ENCODE data around the gene CHCHD6. TPM values are rescaled to one million over a fixed set of nuclear protein-coding genes. Genes with fewer than 3 reads are reported as not detected.
A peak's percentile ranks its signal among the peaks of the same experiment; 100 is the strongest.

CHCHD6 gene
- total and polyA plus RNA-seq, 2 donors (not counting 3 experiments of a cell fraction or from before 2014, with no cell fraction given): 8.4 to 10.1 TPM

DNA sequence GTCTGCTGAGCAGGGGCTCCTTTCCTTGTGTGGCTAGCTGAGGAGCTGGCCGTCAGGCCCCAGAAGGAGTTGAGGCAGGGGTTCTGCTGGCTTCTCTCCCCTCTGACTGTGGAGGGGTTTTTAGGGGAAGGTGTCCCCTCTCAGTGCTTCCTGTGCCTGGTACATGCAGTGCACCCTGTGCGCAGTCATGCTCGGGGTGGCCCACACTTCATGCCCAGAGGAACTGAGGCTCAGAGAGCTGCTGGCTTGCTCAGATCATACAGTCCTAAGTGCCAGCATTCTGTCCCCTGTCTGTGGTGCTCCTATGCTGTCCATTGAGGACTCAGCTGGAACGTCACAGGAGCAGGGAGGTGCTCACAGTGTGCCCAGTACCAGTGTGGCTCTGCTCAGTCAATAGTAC is 211.0 kb downstream of the CHCHD6 start:
- Histone ChIP-seq H3K27me3 (ENCODE audit: control insufficient read depth in 2 of 2, insufficient read depth in 2 of 2, low read length in 2 of 2) (peaks cover 32 to 36% of the 10 kb centered on the region in 2 experiments), H2AFZ (ENCODE audit: low read depth, low read length) (no peak overlapping the region), H3K4me3 (replicated peaks in 1 of 3; ENCODE audit: insufficient read depth in 1 of 3, low read depth in 1 of 3, low read length in 3 of 3) (no peak overlapping the region), H3K9me1 (replicated peaks; ENCODE audit: control insufficient read depth, extremely low read depth, insufficient read depth, low read length) (no peaks in the 10 kb centered on the region), H3K79me2 (ENCODE audit: control insufficient read depth, insufficient read depth, low read length) (no peaks in the 10 kb centered on the region), H3K4me2 (ENCODE audit: insufficient read depth, low read length) (no peak overlapping the region), H3K9ac (replicated peaks; ENCODE audit: extremely low read depth, insufficient read depth, low read length) (no peak overlapping the region), H3K4me1 (ENCODE audit: control insufficient read depth, extremely low read depth, insufficient read depth, low read length) (peaks cover 21% of the 10 kb centered on the region), H3K9me3 (replicated peaks; ENCODE audit: control insufficient read depth, insufficient read depth, low read length) (no peaks in the 10 kb centered on the region), H4K20me1 (replicated peaks; ENCODE audit: control insufficient read depth, extremely low read depth, insufficient read depth, low read length) (no peaks in the 10 kb centered on the region), H3K36me3 (ENCODE audit: control insufficient read depth in 2 of 2, extremely low read depth in 1 of 2, insufficient read depth in 2 of 2, low read length in 2 of 2) (no peaks in the 10 kb centered on the region), H3K27ac (ENCODE audit: insufficient read depth, low read depth, low read length) (no peak overlapping the region)
- DNase-seq (ENCODE audit: low read depth, low spot score) (no peak), FAIRE-seq (no peak)
- BruUV-seq (replicated peaks): no TSS peak
- TF ChIP-seq EZH2 (IDR thresholded peaks at IDR 0.05; ENCODE audit: borderline replicate concordance, low read depth, low read length, severe bottlenecking) (peak; percentile 52), CTCF (IDR thresholded peaks at IDR 0.05; ENCODE audit: extremely low read depth in 1 of 2, insufficient read depth in 1 of 2, low read depth in 1 of 2, low read length in 2 of 2) (no peak)
- ChIA-PET POLR2A (no interaction called here), CTCF (interaction anchor here (0.6 to 1.7 kb wide), 3 partner anchors 13 to 163 kb away, joined by 3 to 7 read pairs (median 4); no protein-coding TSS in a partner anchor)
- dilution Hi-C loops (cut with MboI; ENCODE audit: extremely low pct_ligation_motif_present, low sequenced_read_pairs) (no loop called here), intact Hi-C loops (cut with micrococcal nuclease) (loop anchor here (10.0 kb wide), 1 partner anchor 440 kb away; the partner anchor contains the start of gene ZXDC)

DNA sequence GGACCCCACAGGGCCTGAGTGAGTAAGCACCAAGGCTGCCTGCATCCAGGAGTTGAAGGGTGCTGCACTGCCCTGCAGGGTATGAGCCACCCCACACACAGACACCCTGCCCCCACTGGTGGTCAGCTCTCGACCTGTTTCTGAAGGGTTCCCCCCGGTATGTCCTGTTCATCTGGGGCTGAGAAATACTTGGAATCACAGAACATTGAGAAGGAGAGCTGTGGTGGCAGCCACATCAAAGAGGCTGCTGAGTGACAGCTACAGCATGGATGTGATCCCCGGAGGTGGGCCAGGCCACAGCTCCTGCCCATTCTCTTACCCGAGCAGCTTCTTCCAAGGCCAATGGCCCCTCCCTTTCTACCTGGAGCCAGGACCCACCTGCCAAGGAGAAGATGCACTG is 212.5 kb downstream of the CHCHD6 start:
- dilution Hi-C loops (cut with MboI; ENCODE audit: extremely low pct_ligation_motif_present, low sequenced_read_pairs): no loop called here
- Histone ChIP-seq H3K27ac (ENCODE audit: insufficient read depth, low read depth, low read length) (no peak overlapping the region), H3K9ac (replicated peaks; ENCODE audit: extremely low read depth, insufficient read depth, low read length) (no peak overlapping the region), H3K9me1 (replicated peaks; ENCODE audit: control insufficient read depth, extremely low read depth, insufficient read depth, low read length) (no peaks in the 10 kb centered on the region), H2AFZ (ENCODE audit: low read depth, low read length) (no peak overlapping the region), H3K9me3 (replicated peaks; ENCODE audit: control insufficient read depth, insufficient read depth, low read length) (no peaks in the 10 kb centered on the region), H4K20me1 (replicated peaks; ENCODE audit: control insufficient read depth, extremely low read depth, insufficient read depth, low read length) (no peaks in the 10 kb centered on the region), H3K4me1 (ENCODE audit: control insufficient read depth, extremely low read depth, insufficient read depth, low read length) (peaks cover 17% of the 10 kb centered on the region), H3K36me3 (ENCODE audit: control insufficient read depth in 2 of 2, extremely low read depth in 1 of 2, insufficient read depth in 2 of 2, low read length in 2 of 2) (no peaks in the 10 kb centered on the region), H3K79me2 (ENCODE audit: control insufficient read depth, insufficient read depth, low read length) (no peaks in the 10 kb centered on the region), H3K27me3 (ENCODE audit: control insufficient read depth in 2 of 2, insufficient read depth in 2 of 2, low read length in 2 of 2) (peaks cover 38 to 41% of the 10 kb centered on the region in 2 experiments), H3K4me2 (ENCODE audit: insufficient read depth, low read length) (no peak overlapping the region), H3K4me3 (replicated peaks in 1 of 3; ENCODE audit: insufficient read depth in 1 of 3, low read depth in 1 of 3, low read length in 3 of 3) (no peak overlapping the region)
- intact Hi-C loops (cut with micrococcal nuclease): loop anchor here (10.0 kb wide), 1 partner anchor 442 kb away; the partner anchor contains the start of gene ZXDC
- CTCF ChIA-PET: interaction anchor here (1.1 to 1.4 kb wide), 2 partner anchors 12 to 22 kb away, joined by 3 read pairs; no protein-coding TSS in a partner anchor
- no peak for TF ChIP-seq POLR2A (IDR thresholded peaks at IDR 0.05; ENCODE audit: low read depth, low read length)
- DNase-seq (ENCODE audit: low read depth, low spot score): no peak
- no peak for FAIRE-seq
- POLR2A ChIA-PET: no interaction called here
- no TSS peak for BruUV-seq (replicated peaks)

All from endothelial cell of umbilical vein (primary cell).